GM23248 (cell line): ENCODE measurements around the gene MAST1.

ENCODE experiments used
- EZH2 ChIP-seq: fragments of 200-600 bp; sonication (generic); IDR thresholded peaks from 2 replicates; pipeline ENCODE4 v1.6.1; 2018; ENCODE audit warnings: antibody characterized with exemption, mild to moderate bottlenecking; ENCODE audit not compliant: insufficient read depth, poor library complexity, severe bottlenecking
- EZH2phosphoT487 ChIP-seq: fragments of 200-600 bp; sonication (generic); IDR thresholded peaks from 2 replicates; pipeline ENCODE4 v1.6.1; 2018; ENCODE audit warnings: antibody characterized with exemption, moderate library complexity, mild to moderate bottlenecking, low read depth; ENCODE audit not compliant: insufficient read depth

DNA sequence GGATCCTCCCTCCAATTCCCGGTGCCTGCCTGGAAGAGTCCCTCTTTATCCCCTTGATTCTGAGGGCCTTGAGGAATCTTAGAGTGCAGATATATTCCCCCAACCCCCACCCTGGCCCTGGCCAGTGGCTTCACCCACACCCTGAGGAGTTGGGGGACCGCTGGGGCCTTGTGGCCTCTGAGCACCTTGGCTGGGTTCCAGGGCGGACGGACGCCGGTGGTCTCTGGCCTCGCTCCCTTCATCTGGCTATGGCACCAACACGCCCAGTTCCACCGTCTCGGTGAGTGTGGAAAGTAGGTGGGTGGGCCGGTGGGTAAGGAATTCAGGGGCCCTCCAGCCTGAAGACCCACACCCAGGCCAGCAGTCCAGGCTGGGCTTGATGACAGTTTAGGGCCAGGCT is 5.0 kb downstream of the MAST1 start:
- TF ChIP-seq EZH2: no peak
- no peak for TF ChIP-seq EZH2phosphoT487
